SJSA1 (cell line): ENCODE results near the gene COL8A2. TPM values are rescaled to one million over a fixed set of nuclear protein-coding genes. Genes with fewer than 3 reads are reported as not detected.

Experiments used
- DNase-seq, 2 experiments: peaks; one replicate each; pipeline ENCODE4 v3.0.0-alpha.2; 2015 to 2020; ENCODE audit warnings: low spot score in 2 of 2, low read depth in 1 of 2
- H3K27ac ChIP-seq: fragments of 250-450 bp; sonication (Bioruptor Pico); 2 replicates; pipeline ENCODE4 v1.5.1; 2020; ENCODE audit warnings: mild to moderate bottlenecking, moderate library complexity
- H3K27me3 ChIP-seq: fragments of 250-450 bp; sonication (Bioruptor Pico); replicated peaks from 2 replicates; pipeline ENCODE4 v1.5.1; 2020; ENCODE audit warnings: mild to moderate bottlenecking, moderate library complexity
- H3K36me3 ChIP-seq: fragments of 250-450 bp; sonication (Bioruptor Pico); 2 replicates; pipeline ENCODE4 v1.5.1; 2020; ENCODE audit warnings: mild to moderate bottlenecking
- H3K4me1 ChIP-seq: fragments of 250-450 bp; sonication (Bioruptor Pico); replicated peaks from 2 replicates; pipeline ENCODE4 v1.6.1; 2021; ENCODE audit warnings: mild to moderate bottlenecking
- H3K4me3 ChIP-seq: fragments of 250-450 bp; sonication (Bioruptor Pico); 2 replicates; pipeline ENCODE4 v1.5.1; 2020; ENCODE audit warnings: mild to moderate bottlenecking
- H3K9me3 ChIP-seq: fragments of 250-450 bp; sonication (Bioruptor Pico); replicated peaks from 2 replicates; pipeline ENCODE4 v1.5.1; 2020; ENCODE audit warnings: mild to moderate bottlenecking
- total RNA-seq: library from RNA; depleted of rRNA; stranded (reverse); fragments of >200 nt; shearing (Covaris generic); gene quantifications from 2 replicates; pipeline ENCODE4 v1.2.3, GENCODE V29; 2014

Gene COL8A2
- total RNA-seq, 1 experiment from 2014 or later: 1.1 TPM

DNA sequence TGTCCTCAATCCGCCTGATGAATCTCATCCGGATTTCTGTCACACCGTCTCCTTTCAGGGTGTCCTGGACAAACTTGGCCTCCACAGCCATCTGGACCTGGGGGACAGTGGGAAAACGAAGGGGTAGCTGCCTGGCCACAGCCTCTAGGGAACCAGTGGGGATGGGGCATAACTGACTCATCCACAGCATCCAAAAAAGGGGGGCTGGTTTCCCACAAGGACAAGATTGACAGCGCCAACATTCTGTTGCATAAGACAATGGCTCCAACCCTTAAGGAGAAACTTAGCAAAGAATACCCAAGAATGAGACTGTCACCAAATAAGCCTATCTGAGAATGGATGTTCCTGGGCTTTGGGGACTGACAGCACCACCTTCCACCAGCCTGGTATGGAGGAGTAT is 12.2 kb upstream of the COL8A2 start:
- no peaks in the 10 kb centered on the region for H3K27me3 ChIP-seq
- H3K9me3 ChIP-seq: no peaks in the 10 kb centered on the region
- peak overlapping the region; percentile 17; the same call in 1 of the 2 replicates for H3K27ac ChIP-seq
- no peak for DNase-seq
- H3K4me1 ChIP-seq: peaks cover 61% of the 10 kb centered on the region
- H3K36me3 ChIP-seq: peaks cover 56% of the 10 kb centered on the region
- H3K4me3 ChIP-seq: no peak overlapping the region

DNA sequence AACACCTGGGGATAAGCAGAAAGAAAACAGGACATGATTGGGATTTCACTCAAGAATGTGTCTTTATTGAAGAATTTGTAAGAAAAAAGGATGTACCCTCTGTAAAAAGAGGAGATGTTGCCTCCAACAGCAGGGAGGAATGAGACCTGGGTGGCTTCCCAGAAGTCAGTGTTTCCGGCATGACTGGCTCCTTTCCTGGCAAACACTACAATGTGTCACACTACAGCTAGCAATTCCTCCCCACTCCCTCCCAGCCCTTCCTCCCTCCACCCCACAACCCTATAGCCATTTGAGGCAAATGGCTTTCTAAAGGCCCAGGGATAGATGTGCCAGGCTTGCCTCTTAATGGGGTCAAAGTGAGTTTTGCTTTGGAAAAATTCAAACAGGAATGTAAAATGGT is 11.5 kb upstream of the COL8A2 start:
- Histone ChIP-seq H3K4me3 (no peak overlapping the region), H3K4me1 (peaks cover 58% of the 10 kb centered on the region), H3K9me3 (no peaks in the 10 kb centered on the region), H3K27ac (peak overlapping the region; percentile 62), H3K27me3 (no peaks in the 10 kb centered on the region), H3K36me3 (peaks cover 52% of the 10 kb centered on the region)
- DNase-seq: peak in 1 of 2 experiments; percentile 71

DNA sequence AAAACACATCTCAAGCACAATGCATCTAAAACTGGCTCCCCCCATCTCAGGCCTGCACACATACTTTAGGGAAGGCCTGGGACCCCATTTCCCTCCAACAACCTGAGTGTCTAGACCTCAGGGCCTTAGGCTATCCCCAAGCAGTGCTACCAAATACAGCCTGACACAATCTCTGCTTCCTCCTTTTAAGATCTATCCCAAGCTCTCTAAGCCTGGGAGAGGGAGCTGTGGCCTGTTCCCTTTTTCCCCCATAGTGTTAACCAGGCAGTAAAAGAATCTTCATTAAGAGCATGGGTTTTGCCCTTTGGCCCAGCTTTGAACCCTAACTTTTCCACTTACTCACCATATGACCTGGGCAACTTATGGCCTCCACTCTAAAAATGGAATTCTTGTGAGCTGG is 10.8 kb upstream of the COL8A2 start:
- peak overlapping the region; percentile 62 for H3K27ac ChIP-seq
- no peak for DNase-seq
- H3K4me1 ChIP-seq: peaks cover 53% of the 10 kb centered on the region
- H3K9me3 ChIP-seq: no peaks in the 10 kb centered on the region
- H3K4me3 ChIP-seq: no peak overlapping the region
- peaks cover 47% of the 10 kb centered on the region for H3K36me3 ChIP-seq
- no peaks in the 10 kb centered on the region for H3K27me3 ChIP-seq

DNA sequence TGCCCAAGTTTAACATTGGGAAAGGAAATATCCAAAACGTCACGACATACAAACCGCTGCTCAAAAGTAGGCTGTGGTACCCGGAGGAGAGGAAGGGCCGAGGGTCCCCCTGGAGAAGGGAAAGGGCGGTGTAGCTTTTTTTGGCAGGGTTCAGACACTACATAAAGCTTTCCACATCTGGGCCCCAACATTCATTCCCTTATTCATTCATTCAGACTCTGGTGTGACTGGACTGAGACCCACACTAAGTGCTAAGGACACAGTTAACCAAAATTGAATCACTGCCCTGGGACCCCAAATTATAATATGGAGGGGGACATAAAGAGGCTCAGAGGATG is 10.3 kb upstream of the COL8A2 start:
- DNase-seq: no peak
- H3K4me3 ChIP-seq: no peak overlapping the region
- no peaks in the 10 kb centered on the region for H3K27me3 ChIP-seq
- peaks cover 43% of the 10 kb centered on the region for H3K36me3 ChIP-seq
- no peaks in the 10 kb centered on the region for H3K9me3 ChIP-seq
- no peak overlapping the region for H3K27ac ChIP-seq
- H3K4me1 ChIP-seq: peaks cover 48% of the 10 kb centered on the region

DNA sequence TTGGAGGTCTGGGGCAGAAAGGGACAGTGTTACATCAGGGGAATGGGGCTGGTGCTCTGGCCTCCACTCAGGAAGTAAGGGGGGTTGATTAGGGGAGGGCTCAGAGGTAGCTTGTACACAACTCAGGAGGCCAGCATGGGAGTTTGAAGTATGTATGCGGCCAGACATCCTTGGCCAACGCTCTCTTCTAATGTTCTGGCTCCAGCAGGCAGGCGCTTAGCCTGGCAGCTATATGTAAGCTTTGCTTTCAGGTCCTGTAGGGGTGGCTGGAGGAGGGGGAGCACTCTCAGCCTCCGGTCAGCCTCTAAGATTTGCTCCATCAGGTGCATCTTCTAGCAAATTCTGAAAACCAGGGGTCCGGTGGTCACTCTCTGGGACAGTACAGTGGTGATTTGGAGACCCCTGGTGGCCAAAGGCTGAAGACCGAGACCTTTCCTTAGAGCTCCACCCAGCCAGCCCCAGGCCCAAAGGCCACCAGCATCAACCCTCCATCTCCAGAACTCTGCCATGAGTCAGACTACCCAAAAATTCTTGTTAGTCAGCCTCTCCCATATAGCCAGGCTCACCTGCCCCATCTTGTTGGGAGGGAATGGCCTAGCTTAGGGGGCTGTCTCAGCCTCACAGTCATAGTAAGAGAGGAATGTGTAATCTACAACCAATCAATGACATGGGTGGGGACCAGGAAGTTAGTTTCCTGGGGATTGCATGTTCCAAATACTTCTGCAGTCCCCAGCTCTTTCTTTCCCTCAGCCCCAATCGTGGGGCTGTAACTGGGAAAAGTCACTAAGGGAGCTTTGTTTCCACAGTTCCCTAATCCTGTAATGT is 9.7 kb upstream of the COL8A2 start:
- H3K36me3 ChIP-seq: peaks cover 37% of the 10 kb centered on the region
- H3K4me3 ChIP-seq: no peak overlapping the region
- H3K4me1 ChIP-seq: peaks cover 45% of the 10 kb centered on the region
- H3K9me3 ChIP-seq: no peaks in the 10 kb centered on the region
- H3K27ac ChIP-seq: no peak overlapping the region
- no peaks in the 10 kb centered on the region for H3K27me3 ChIP-seq
- DNase-seq: peak; percentile 58 to 70

DNA sequence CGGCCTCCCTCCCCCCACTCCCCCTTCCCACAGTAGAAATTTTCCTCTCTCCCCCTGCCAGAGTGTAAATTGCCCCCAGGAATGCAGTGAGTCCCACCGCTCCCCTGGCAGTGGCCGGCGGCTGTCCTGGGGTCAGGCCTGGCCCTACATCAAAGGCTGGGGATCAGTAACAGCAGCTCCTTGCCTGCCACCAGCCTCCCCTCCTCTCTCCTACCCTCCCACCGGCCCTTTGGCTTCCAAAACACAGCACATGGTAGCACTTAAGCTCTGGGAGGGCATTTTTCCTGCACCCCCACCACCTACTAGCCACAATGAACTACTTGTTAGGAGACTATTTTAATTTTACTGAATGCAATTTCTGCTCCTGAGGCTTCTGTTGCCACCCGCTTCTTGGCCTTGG is 9.0 kb upstream of the COL8A2 start:
- Histone ChIP-seq H3K9me3 (no peaks in the 10 kb centered on the region), H3K27ac (no peak overlapping the region)

DNA sequence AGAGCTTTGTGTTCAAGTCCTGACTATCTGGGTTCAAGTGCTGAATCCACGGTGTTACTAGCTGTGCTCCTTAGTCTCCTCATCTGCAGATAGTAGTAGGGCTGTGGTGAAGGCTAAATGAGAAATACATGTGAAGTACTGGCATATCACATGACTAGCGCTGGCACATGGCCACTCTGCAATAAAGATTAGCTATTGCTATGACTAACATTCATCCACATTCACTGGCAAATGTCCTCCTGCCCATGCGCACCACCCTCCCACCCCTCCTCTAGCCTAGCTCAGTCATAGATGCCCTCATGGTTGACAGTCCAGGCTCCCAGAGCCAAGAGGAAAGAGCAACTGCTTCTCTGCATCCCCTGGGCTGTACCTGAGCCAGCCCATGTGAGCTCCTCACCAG is 8.5 kb upstream of the COL8A2 start:
- H3K27me3 ChIP-seq: no peaks in the 10 kb centered on the region
- H3K4me1 ChIP-seq: peaks cover 45% of the 10 kb centered on the region
- H3K4me3 ChIP-seq: no peak overlapping the region
- H3K27ac ChIP-seq: no peak overlapping the region
- DNase-seq: peak; percentile 45 to 81
- H3K9me3 ChIP-seq: no peaks in the 10 kb centered on the region
- H3K36me3 ChIP-seq: peaks cover 27% of the 10 kb centered on the region

More for the DNA sequence above, 9.0 kb upstream of the COL8A2 start:
- Histone ChIP-seq H3K4me3 (no peak overlapping the region), H3K27me3 (no peaks in the 10 kb centered on the region), H3K4me1 (peaks cover 45% of the 10 kb centered on the region), H3K36me3 (peaks cover 30% of the 10 kb centered on the region)
- no peak for DNase-seq

DNA sequence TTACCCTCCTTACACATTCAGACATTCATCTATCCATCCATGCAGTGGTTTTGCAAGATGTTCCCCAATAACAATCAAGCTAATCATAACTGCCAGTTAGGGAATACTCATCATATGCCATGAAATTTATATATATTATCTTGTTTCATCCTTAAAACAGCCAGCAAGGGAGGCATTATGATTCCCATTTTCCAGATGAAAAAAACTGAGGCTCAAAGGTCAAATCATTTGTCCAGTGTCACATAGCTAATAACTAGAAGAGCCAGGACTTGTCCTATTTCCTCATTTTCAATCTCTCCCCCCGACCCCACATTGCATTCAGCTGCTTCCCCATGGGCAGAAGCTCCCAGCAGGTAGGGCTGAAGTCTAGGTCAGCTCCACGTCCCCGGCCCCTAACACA is 7.0 kb upstream of the COL8A2 start:
- no peak for DNase-seq
- H3K36me3 ChIP-seq: peaks cover 13% of the 10 kb centered on the region
- no peaks in the 10 kb centered on the region for H3K9me3 ChIP-seq
- H3K27me3 ChIP-seq: no peaks in the 10 kb centered on the region
- H3K4me1 ChIP-seq: peaks cover 40% of the 10 kb centered on the region
- H3K4me3 ChIP-seq: no peak overlapping the region
- H3K27ac ChIP-seq: no peak overlapping the region

DNA sequence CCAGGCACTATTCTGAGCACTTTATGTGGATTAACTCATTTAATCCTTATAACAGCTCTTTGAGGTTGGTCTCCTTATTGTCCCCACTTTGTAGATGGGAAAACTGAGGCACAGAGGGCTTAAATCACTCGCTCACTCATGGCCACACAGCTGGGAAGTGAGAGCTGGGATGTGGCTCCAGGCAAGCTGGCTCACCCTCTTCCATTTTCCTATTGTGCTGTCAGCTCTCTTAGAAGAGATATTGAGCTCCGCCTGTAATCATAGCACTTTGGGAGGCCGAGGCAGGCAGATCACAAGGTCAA is 3.8 kb upstream of the COL8A2 start:
- H3K9me3 ChIP-seq: no peaks in the 10 kb centered on the region
- H3K4me1 ChIP-seq: peaks cover 19% of the 10 kb centered on the region
- no peak overlapping the region for H3K4me3 ChIP-seq
- H3K27me3 ChIP-seq: peaks cover 13% of the 10 kb centered on the region
- DNase-seq: no peak
- no peaks in the 10 kb centered on the region for H3K36me3 ChIP-seq
- no peak overlapping the region for H3K27ac ChIP-seq

DNA sequence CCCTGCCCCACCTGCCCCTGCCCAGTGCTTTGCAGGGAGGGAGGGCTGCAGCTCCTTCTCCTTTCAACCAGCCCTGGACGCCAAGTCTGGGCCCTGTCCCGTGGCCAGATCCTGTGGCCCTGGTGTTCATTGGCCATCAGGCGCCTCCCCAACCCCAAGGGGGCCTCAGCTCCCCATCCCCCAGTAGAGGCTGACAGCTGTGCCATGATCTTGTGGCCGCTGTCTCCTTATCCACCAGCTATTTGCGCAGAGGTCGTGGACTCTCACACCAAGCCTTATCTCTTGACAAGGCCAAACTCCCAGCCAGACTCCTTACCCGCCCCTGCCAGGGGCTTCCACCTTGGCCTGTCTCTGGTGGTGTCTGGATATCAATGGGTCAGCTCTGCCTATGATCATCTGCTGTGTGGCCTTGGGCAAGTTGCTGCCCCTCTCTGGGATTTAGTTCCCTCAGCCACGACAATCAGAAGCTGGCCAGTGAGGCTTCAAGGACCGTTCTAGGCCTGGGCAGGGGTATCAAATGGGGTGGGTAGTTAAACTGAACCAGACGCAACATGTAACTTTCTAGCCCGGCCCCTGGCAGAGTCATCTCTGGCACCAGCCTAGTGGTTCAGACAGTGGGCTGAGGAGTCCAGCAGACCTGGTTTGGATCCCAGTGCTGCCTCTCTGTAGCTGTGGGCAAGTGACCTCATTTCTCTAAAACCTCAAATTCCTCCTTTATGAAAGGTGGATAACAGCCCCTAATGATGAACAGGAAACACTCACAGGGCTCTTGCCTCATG is 3.3 kb upstream of the COL8A2 start:
- peaks cover 13% of the 10 kb centered on the region for H3K4me1 ChIP-seq
- H3K27me3 ChIP-seq: peaks cover 13% of the 10 kb centered on the region
- H3K36me3 ChIP-seq: no peaks in the 10 kb centered on the region
- no peak overlapping the region for H3K4me3 ChIP-seq
- H3K9me3 ChIP-seq: no peaks in the 10 kb centered on the region
- H3K27ac ChIP-seq: no peak overlapping the region
- no peak for DNase-seq

DNA sequence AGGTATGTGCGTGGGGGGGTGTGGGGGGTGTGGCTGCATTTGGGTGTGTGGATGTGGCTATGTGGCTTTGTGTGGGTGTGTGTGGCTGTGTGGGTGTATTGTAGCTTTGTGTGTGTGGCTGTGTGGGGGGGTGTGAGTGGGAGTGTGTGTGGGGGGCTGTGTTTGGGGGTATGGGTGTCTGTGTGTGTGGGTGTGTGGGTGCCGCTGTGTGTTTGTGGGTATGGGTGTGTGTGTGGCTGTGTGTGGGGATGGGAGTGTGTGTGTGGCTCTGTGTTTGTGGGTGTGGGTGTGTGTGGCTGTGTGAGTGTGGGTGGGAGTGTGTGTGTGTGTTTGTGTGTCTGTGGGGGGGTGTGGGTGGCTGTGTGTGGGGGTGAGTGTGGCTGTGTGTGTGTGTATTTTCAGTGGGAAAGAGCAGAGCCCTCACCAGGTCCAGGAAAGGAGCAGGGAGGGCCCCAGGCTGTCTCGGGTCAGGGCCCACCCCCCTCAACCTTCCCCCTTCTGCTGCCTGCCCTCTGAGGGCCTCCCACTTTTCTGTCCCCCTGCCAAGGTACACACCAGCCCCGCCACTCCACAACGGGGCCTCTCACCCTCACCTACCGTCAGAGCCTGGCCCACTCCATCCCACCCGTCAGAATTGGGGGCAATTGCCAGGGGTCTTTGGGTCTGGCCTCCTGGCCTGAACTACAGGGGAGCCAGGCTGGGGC is 1.9 kb upstream of the COL8A2 start:
- no peak overlapping the region for H3K27ac ChIP-seq
- H3K36me3 ChIP-seq: no peaks in the 10 kb centered on the region
- no peaks in the 10 kb centered on the region for H3K9me3 ChIP-seq
- H3K4me1 ChIP-seq: peaks cover 7% of the 10 kb centered on the region
- DNase-seq: no peak
- no peak overlapping the region for H3K4me3 ChIP-seq
- peaks cover 13% of the 10 kb centered on the region for H3K27me3 ChIP-seq

DNA sequence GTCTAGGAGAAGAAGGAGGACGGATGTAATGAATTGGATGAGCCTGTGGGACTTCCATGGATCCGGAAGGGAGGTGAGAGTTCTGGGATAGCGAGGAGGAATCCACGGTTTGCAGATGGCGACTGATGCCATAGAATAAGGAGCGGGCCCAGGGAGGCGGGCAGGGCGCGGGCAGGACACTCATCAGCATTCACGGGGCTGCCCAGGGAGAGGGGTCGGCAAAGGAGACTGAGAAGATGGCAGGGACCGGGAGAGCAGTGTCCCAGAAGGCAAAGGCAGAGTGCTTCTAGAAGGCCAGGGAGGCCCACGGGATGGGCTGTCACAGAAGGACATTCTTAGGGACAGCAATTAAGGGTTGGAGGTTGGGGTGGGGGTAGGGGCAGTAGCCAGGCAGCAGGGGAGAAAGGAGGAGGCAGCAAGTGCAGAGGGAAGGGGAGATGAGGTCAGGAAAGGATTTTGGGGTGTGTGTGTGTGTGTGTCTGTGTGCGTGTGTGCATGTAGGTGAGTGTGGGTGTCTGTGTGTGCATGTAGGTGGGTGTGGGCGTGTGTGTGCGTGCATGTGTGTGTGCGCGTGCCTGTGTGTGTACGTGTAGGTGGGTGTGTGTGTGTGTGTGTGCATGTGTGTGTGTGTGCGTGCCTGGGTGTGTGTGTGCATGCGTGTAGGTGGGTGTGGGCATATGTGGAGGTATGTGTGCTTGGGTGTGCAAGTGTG is 1.1 kb upstream of the COL8A2 start:
- Histone ChIP-seq H3K4me3 (no peak overlapping the region), H3K27me3 (peaks cover 13% of the 10 kb centered on the region), H3K36me3 (no peaks in the 10 kb centered on the region)

DNA sequence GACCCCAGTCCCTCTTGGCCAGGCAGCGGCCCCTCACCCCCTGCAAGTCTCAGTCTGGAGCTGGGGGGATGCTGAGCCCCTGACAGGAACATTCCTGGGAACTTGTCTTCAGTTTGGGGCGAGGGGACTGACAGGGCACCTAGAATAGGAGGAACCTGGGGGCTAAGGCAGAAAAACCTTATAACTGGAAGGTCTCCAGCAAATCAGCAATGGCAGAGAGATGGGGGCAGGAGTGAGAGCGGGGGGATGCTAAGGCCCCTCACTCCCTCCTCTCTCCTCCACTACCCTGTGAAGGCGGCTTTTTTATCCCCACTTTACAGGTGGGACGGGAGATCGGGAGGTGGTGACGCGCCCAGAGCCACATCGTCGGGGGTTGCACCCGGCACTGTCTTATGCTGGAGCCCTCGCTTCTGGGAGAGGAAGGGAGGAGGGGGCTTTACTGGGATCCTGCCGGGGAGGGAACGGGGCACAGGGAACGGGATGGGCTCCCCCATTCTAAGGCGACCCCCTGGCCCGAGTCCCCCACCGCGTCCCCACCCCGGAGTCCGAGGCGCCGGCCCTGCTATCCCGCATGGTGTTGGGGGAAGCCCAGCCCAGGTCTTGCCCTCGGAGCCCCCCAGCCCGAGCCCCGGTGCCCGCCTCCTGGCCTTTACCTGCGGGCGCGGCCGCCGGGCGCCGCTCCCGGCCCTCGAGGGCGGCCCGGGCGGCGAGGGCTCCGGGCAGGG is 456 bp downstream of the COL8A2 start:
- Histone ChIP-seq H3K27me3 (peaks cover 13% of the 10 kb centered on the region), H3K4me1 (peaks cover 13% of the 10 kb centered on the region), H3K4me3 (no peak overlapping the region; the same call in 1 of the 2 replicates), H3K27ac (no peak overlapping the region), H3K9me3 (no peaks in the 10 kb centered on the region), H3K36me3 (no peaks in the 10 kb centered on the region)
- no peak for DNase-seq

More for the DNA sequence above, 1.1 kb upstream of the COL8A2 start:
- Histone ChIP-seq H3K27ac (no peak overlapping the region), H3K4me1 (peaks cover 7% of the 10 kb centered on the region), H3K9me3 (no peaks in the 10 kb centered on the region)
- no peak for DNase-seq
